GM12801 (cell line): ENCODE measurements around the gene SEC23A.

Experiments used
- TF ChIP-seq, protein P1 (sequence below): IDR thresholded peaks from one replicate; pipeline ENCODE4 v1.5.1; 2011; ENCODE audit warnings: control low read depth; ENCODE audit not compliant: insufficient read length; ENCODE audit errors: extremely low read depth

SEC23A gene

DNA sequence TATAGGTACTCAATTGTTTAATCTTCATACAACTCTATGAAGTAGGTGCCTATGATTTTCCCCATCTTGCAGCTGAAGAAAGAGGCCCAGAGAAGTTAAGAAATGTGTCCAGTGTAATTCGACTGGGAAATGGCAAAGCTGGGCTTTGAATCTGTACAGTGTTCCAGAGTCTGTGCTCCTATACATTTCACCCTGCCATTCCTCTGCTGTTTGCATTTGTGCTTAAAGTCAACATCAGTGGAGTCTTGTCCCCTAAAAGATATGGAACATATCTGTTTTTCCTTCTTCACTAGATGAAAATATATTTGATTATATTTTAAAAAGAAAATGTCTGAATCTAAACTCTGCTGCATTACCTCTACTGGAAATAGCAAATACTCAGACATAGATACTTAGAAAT, 88.6 kb downstream of the SEC23A start:
- TF ChIP-seq, protein P1, sequence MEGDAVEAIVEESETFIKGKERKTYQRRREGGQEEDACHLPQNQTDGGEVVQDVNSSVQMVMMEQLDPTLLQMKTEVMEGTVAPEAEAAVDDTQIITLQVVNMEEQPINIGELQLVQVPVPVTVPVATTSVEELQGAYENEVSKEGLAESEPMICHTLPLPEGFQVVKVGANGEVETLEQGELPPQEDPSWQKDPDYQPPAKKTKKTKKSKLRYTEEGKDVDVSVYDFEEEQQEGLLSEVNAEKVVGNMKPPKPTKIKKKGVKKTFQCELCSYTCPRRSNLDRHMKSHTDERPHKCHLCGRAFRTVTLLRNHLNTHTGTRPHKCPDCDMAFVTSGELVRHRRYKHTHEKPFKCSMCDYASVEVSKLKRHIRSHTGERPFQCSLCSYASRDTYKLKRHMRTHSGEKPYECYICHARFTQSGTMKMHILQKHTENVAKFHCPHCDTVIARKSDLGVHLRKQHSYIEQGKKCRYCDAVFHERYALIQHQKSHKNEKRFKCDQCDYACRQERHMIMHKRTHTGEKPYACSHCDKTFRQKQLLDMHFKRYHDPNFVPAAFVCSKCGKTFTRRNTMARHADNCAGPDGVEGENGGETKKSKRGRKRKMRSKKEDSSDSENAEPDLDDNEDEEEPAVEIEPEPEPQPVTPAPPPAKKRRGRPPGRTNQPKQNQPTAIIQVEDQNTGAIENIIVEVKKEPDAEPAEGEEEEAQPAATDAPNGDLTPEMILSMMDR, result no peak

DNA sequence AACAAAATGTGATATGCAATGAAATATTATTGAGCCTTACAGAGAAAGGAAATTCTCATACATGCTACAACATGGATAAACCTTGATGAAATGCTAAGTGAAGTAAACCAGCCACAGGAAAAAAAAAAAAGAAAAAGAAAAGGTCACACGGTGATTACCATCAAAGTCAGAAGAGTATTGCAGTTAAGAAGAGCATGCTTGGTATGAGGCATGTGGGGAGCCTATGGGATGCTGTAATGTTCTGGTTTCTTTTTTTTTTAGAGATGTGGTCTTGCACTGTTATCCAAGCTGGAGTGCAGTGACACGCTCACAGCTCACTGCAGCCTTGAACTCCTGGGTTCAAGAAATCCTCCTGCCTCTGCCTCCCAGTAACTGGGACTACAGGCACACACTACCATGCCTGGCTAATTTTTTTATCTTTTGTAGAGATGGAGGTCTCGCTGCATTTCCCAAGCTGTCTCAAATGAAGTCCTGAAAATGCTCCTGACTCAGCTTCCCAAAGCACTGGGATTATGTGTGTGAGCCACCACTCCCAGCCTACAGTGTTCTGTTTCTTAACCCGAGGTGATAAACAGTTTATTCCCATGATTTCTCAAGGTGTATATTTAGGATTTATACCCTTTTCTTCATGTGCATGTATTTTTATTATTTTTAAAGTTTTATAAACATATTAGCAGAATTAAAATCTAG, 96.2 kb downstream of the SEC23A start:
- TF ChIP-seq, protein P1, result no peak

DNA sequence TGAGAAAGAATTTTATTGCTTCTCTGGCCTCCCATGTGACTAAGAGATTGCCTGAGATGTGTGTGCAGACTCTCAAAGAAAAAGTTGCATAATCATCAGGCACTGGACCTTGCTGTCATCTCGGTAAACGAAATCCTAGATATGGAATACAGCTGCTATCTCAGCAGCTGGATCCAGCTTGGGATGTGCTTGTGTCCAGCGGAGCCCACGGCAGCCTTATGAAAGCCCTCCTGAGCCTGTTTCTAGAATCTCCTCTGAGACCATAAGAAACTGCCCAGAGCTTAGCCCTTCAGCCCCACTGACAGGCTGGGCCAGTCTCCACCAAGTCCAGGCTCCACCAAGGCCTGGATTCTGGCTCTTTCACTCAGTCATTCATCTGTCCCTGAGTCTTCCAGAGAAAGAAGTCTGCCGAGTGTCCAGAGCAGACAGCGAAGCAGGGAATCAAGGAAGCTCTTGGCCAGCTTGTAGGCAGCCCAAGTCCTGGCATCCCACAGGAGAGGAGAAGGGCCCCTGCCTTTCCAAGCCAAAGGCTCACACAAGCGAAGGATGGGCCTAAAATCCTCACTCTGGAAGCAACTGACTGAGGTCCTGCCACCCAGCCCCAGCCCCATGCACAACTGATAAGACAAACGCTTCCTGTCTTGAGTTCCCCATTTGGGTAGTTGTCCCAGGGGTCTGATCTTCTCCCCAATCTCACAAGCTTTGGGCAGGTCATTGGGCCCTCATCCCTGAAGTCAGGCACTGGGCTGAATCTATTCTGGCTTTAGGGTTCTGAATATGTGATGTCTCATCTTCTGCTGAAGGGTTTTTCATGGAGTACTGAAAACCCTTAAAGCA, 97.8 kb downstream of the SEC23A start:
- TF ChIP-seq, protein P1, result no peak

DNA sequence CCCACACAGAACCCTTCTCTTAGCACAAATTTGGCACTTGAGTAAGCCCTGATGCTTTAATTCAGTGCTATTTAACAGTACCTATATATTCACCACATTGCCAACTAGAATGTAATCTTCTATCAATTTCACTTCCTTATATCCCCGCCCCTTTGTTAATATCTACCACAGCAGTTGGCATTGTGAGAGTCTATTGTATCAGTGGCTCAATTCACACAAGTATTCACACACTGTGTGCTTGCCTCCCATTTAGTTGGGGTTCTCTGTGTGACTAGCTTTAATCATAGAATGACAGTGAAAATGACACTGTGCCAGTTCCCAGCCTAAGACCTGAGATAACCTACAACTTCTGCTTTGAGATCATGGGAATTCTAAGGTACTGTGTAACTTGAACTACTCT, 103.1 kb downstream of the SEC23A start:
- TF ChIP-seq, protein P1, result no peak

DNA sequence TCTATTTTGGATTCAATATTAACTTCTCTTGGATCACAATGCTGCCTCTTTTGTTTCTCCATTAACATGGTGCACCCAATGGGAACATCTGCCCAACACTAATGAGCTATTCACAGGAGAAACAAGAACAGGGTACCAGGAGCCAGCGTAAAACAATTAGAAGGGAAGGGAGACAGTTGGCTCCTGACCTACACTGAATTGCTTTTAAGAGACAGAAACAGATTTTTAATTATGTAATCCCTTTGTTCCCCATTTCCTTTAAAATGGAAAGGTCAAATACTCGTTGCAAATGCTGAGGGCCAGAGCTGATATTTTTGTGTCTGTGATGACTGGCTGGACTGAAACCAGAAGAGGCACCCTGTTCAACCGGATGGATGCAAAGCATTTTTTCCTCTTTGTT, 108.3 kb downstream of the SEC23A start:
- TF ChIP-seq, protein P1, result no peak

DNA sequence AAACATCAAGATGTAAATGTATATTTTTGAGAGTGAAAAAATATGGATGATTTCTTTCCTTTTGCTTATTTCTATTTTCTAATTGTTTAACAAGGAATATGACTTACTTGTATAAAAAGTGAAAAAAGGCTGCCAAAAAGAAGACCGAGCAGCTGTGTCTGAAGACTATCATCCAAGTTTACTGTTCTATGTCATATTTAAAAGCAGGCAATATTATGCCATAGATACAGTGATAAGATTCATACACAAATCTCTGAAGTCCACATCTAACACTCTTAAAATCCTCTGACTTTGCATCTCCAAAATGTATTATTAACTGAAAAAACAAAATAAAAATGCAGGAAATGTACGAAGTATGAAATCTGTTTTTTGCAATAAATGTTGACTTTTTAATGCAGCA, 109.1 kb downstream of the SEC23A start:
- TF ChIP-seq, protein P1, result no peak

DNA sequence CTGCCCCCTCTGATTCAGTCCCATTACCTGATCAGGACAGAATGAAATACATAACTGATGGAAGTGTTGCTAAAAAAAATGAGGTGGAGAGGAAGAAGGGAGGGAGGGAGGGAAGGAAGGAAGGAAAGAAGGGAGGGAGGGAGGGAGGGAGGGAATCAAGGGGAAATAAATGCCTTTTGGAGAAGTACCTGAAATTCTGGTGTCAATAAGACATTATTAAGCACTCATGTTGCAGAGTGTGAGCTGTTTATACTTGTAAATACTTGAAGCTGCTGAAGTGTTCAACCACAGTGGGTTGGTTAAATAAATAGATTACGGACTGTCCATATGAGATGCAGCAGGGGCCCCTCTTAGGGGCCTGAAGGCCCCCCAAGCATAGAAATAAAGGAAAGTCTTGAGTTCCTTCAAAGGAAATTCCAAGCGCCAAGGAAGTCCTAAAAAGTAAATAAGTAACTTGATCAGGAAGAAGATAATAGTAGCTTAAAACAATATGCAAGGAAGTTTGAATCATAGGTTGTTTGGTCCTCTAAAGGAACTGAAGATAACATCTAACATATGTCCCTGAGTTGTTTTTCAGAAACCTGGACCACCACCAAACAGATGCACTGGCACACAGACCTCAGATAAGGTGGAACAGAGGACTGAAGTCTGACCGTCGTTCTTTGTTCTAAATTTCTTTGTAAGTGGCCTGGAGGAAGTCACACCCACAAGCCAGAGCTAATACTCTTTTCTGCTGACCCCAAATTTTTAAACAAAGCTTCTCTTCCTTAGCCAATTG, 110.8 kb downstream of the SEC23A start:
- TF ChIP-seq, protein P1, result no peak
